Sigmoid colon (tissue), 4 donors: Measurements from ENCODE around the gene SPTBN5.

ENCODE experiments used
- POLR2AphosphoS5 ChIP-seq, 4 donors: sonication (generic); formaldehyde crosslinking; IDR thresholded peaks; one replicate each; pipeline ENCODE4 v1.6.1; 2017; ENCODE audit warnings: antibody characterized with exemption in 4 of 4
- TF ChIP-seq, protein P1 (sequence below), 4 experiments: fragments of 450-650 bp in 3 of 4; fragments of 200-600 bp in 1 of 4; IDR thresholded peaks; one replicate each; pipeline ENCODE4 v1.5.1; 2016 to 2019; ENCODE audit warnings: antibody characterized with exemption in 4 of 4, mild to moderate bottlenecking in 3 of 4, moderate library complexity in 2 of 4

- TF ChIP-seq, protein P1, sequence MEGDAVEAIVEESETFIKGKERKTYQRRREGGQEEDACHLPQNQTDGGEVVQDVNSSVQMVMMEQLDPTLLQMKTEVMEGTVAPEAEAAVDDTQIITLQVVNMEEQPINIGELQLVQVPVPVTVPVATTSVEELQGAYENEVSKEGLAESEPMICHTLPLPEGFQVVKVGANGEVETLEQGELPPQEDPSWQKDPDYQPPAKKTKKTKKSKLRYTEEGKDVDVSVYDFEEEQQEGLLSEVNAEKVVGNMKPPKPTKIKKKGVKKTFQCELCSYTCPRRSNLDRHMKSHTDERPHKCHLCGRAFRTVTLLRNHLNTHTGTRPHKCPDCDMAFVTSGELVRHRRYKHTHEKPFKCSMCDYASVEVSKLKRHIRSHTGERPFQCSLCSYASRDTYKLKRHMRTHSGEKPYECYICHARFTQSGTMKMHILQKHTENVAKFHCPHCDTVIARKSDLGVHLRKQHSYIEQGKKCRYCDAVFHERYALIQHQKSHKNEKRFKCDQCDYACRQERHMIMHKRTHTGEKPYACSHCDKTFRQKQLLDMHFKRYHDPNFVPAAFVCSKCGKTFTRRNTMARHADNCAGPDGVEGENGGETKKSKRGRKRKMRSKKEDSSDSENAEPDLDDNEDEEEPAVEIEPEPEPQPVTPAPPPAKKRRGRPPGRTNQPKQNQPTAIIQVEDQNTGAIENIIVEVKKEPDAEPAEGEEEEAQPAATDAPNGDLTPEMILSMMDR (IDR thresholded peaks at IDR 0.05), result no peak
- TF ChIP-seq POLR2AphosphoS5 (IDR thresholded peaks at IDR 0.05), result no peak
Measured at GRCh38 chr15:41900526-41901380, 6.9 kb upstream of the SPTBN5 start.
